ENCODE results near the gene IFNL3.

IFNL3 gene

DNA sequence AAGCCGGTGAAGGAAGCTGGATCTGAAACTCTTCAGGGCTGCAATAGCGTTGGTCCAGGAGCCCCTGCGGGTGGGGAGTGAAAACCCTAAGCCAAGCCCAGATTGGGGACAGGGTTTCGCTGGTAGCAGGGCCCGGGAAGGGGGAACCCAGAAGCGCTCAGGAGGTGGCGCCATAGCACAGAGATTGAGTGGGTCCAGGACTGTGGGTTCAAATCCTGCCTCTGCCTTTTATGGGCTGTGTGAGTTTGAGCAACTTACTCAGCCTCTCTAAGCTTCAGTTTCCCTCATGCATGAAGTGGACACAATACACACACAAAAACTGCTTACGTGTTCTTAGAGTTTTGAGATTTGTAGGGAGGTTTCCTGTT, 32.4 kb downstream of the IFNL3 start:
- DNase-seq, result peak; percentile 75

DNA sequence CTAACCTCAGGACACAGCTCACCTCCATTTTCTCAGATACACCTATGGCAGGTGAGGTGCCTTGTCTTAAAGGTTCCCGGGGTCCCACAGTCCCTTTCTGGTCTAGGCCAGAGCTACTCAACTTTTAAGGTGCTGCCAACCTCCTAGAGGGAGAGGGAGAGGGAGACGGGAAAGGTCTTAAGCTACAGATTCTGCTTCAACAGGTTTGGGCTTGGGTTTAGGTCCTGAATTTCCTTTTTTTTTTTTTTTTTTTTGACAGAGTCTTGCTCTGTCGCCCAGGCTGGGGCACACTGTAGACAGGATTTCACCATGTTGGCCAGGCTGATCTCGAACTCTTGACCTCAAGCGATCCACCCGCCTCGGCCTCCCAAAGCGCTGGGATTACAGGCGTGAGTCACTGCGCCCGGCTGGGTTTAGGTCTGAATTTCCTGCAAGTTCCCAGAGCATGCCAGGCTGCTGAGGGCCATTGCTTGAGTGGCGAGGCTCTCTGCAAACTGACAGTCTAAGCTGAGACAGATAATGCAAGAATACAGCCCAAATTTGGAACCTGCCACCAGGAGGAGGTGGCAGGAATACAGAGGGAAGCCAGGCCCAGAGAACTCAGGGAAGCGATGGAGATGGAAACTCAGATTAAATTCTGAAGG, 33.0 kb downstream of the IFNL3 start:
- no peak for DNase-seq

- DNase-seq, result no peak
Observed at GRCh38 chr19:39209196-39209595, 35.6 kb downstream of the IFNL3 start.

DNA sequence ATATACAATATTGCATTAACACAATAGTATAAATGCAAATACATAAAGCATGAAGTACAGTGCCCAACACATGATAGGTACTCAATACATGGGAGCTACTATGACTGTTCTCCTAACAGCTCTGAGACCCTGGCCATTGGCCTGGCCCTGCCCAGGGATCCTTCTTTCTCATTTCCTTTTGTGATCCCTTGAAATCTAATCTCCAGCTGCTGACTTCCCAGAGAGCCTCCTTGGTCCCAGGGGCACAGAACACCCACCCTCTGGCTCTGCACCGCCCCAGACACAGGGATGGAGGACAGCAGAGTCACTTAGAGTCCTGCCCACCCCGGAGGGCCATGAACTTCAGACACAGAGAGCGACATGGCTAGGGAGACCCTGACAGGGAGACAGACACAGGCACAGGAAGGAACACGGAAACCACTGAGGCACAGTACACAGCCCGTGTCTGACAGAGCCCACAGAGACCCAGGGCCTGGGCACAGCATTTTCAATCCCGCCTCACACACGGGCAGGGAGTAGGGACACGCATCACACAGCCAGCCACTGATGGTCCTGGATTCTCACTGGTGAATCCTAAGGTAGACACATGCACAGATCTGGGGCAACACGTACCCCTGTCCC, 36.5 kb downstream of the IFNL3 start:
- DNase-seq, result no peak

DNA sequence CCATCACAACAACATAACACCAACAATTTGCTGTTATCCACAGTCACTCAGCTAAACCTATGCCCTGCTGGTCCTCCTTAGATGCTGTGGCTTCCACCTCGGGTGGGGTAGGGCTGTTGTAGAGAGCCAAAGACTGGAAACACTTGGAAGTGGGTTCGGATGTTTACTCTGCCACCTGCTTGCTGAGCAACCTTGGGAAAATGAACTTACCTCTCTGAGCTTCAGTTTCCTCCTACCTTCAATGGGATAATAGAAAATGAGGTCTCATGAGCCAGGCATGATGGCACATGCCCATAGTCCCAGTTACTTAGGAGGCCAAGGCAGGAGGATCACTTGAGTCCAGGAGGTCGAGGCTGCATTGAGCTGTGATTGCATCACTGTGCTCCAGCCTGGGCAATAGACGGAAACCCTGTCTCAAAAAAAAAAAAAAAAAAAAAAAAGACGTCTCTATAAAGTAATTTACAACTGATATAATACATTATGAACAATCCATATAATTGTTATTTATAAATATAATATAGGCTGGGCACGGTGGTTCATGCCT, 37.4 kb downstream of the IFNL3 start:
- DNase-seq, result no peak

- no peak for DNase-seq
Observed at GRCh38 chr19:39206122-39206521, 38.7 kb downstream of the IFNL3 start.

GRCh38 chr19:39205449-39205764, 39.4 kb downstream of the IFNL3 start:
- no peak for DNase-seq

- no peak for DNase-seq
Observed at GRCh38 chr19:39203372-39204341, 41.1 kb downstream of the IFNL3 start, which contains the start of gene SYCN. Gene SYCN (minus strand): TSS chr19:39204263. CDS start chr19:39204254, 9 bp downstream.

- no peak for DNase-seq
Observed at GRCh38 chr19:39202998-39203355, 41.8 kb downstream of the IFNL3 start.

DNA sequence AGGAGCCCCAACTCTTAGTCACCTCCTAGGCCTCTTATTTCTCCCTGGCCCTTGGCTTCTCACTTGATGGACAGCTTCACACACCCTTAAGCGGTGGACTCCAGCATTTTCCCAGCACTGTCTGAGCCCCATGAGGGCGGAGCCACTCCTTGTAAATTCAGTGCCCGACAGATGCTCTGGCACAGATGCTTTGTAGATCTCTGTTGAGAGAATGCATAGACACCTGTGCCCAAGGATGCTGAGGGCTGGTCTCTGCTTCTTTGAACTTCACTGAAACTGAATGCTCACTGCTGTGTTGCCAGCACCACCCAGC, 44.0 kb downstream of the IFNL3 start:
- no peak for DNase-seq

DNA sequence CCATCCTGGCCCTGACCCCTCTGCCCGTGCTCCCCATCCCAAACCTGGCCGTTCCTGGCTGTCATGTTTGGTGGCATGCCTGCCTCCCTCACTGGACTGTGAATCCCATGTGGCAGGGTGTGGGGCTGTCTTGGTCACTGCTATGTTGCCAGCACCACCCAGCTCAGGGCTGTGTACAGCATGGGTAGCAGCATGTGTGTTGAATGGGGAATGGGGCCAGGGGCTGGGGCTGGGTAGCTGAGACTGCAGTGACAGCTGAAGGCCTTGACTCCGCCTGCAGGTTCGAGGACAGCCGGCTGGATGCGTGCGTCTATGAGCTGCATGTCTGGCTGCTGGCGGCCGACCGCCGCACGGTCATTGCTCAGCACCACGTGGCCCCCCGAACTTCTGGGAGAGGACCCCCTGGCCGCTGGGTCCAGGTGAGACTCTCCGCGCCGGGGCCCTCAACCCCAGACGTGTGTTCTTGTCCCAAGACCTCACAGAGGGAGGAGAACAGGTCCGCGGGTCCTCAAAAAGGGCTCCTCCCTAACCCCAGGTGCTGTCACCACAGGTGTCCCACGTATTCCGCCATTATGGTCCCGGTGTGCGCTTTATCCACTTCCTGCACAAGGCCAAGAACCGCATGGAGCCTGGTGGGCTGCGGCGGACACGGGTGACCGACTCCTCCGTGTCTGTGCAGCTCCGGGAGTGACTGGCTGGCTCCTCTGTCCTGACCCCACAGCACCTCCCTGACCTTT, 44.6 kb downstream of the IFNL3 start:
- DNase-seq, result no peak

DNA sequence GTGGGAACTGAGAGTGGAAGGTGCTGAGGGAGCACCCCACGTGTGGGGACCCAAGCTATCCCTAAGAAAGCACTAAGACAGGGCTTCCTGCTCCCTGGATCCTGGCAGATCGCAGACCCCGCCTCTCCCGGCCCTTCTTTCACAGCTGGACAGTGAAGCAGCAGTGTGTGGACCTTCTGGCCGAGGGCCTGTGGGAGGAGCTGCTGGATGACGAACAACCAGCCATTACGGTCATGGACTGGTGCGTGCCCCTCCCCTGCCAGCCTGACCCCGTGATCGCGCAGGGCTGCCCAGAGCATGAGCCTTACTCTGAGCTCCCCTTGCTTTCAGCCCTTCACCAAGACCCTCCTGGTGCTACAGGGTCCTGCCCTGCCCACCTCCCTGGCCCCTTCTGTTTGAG, 45.8 kb downstream of the IFNL3 start:
- no peak for DNase-seq

DNA sequence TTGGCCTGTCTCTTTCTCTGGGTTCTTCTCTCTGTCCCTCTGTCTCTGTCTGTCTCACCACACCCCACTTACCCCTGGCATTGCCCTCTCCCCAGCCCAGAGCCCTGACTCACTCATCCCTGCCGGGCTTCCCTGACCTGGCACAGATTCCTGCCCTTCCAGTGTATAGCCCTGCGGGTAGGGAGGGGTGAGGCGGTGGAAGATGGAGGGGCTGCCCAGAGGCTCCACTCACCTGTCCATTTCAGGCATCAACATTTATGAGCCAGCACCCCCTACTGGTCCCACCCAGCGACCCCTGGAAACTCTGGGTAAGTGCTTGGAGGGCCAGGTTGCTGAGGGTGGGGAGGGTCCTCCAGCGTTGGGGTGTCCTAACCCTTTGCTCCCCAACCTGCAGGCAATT, 47.0 kb downstream of the IFNL3 start:
- no peak for DNase-seq

DNA sequence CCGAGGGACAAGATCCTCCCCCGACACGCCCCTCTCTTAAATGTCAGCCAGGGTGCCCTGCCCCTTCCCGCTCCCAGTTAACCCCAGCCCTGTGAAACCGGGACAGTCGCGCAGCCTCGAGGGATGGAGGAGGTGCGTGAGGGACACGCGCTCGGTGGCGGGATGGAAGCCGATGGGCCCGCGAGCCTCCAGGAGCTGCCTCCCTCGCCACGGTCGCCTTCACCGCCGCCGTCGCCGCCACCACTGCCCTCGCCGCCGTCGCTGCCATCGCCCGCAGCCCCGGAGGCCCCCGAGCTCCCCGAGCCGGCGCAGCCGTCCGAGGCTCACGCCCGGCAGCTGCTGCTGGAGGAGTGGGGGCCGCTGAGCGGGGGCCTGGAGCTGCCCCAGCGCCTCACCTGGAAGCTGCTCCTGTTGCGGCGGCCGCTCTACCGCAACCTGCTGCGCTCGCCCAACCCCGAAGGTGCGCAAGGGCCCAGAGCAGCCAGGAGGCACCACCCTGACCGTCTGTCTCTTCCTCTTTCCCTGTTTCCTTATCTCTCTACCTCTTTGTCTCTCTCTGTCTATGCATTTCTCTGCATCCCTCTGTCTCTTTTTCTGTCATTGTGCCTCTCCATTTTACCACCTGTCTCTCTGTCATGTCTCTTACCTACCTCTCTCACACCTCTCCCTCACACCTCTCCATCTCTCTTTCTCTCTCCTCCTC, 47.8 kb downstream of the IFNL3 start, which contains the start of gene NCCRP1:
Gene NCCRP1, plus strand, starts transcription at position 105 of the 703 bp plus-strand sequence. Its CDS starts 19 bp downstream, at position 124.
- DNase-seq, result peak; percentile 12

DNA sequence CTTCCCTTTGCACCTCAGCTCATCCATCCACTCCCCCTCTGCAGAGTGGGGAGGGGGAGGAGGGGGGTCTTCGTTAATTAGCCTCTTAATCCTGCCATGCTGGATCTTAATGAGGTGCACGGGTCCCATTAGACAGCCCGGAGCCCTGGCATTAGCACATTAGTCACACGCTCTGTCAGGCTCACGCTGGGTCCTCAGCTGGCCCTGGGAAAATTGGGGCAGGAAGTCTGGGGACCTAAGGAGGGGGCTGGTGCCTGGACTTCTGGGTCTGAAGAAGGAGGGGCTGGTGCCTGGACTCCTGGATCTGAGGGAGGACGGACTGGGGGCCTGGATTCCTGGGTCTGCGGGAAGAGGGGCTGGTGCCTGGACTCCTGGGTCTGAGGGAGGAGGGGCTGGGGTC, 48.5 kb downstream of the IFNL3 start:
- no peak for DNase-seq

GRCh38 chr19:39195755-39196154, 49.1 kb downstream of the IFNL3 start:
- no peak for DNase-seq

GRCh38 chr19:39194832-39195542, 49.8 kb downstream of the IFNL3 start:
- no peak for DNase-seq

- no peak for DNase-seq
Observed at GRCh38 chr19:39193803-39194202, 51.0 kb downstream of the IFNL3 start.

Data from stimulated activated CD4-positive, alpha-beta T cell treated with anti-CD3 and anti-CD28 coated beads, Interleukin-15, amount 100 ng/mL, for 24 hours (primary cell).